GM21619 (cell line): ENCODE data around the gene SCG3.
A peak's percentile ranks its signal among the peaks of the same experiment; 100 is the strongest.

ENCODE experiments used
- ATAC-seq: cut with Tn5 transposase; IDR thresholded peaks from one replicate; pipeline ENCODE4 v1.9.1; 2021; ENCODE audit not compliant: unreplicated experiment

Gene SCG3

DNA sequence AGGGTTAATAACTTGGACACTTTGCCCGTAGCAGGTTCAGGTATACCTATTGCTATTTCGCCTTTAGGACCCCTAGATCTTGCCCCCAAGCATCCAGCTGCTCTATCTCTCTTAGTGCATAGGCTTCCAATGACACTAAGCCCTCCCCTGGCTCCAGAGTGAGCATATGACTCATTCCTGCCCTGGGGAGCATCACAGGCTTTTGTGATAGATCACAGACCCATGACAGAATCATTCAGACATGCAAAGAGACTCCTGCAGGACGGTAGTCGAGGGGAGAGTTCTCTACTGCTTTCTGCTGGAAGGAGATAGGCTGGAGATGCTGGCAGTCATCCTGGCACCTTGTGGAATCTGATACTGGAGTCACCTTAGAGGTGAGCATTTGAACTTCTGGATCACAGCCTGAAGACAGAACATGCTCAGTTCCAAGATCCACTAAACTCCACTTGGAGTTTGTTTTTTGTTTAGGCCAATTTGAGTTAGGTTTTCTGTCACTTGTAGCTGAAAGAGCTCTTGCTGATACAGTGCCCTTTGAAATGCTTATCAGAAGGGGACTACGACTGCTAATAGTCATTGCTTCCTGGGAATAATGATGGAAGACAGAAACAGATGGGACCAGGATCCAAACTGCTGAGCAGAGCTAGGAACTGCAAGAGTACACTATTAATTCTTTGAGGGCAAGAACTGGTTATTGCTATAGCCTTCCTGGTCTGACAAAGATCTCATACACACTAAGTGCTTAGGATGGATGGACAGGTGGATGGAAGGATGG is 45.2 kb downstream of the SCG3 start:
- peak; percentile 90 for ATAC-seq

- ATAC-seq: no peak
Observed at GRCh38 chr15:51727141-51727897, 46.0 kb downstream of the SCG3 start.

GRCh38 chr15:51731549-51732267 is 50.4 kb downstream of the SCG3 start:
- ATAC-seq: peak; percentile 56

DNA sequence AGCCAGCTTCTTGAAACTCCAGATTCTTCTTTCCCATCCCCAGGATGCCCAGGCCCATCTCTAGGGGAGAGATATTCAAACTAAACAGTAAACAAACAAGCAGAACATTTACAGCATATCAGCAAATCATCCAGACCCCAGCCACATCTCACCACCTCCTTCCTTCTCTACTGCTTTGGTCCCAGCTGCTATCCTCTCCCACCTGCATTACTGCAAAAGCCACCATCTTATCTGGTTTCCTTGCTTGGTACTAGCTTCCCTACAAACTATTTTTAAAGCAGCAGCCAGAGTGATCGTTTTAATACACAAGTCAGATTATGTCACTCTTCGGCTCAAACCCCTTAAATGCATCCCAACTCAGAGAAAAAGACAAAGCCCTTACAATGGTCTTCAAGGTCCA is 51.3 kb downstream of the SCG3 start:
- no peak for ATAC-seq

GRCh38 chr15:51735228-51736010 is 54.1 kb downstream of the SCG3 start:
- ATAC-seq: no peak

GRCh38 chr15:51736069-51736468 is 54.8 kb downstream of the SCG3 start:
- ATAC-seq: peak; percentile 18

GRCh38 chr15:51736751-51737521 is 55.6 kb downstream of the SCG3 start:
- peak; percentile 27 for ATAC-seq

DNA sequence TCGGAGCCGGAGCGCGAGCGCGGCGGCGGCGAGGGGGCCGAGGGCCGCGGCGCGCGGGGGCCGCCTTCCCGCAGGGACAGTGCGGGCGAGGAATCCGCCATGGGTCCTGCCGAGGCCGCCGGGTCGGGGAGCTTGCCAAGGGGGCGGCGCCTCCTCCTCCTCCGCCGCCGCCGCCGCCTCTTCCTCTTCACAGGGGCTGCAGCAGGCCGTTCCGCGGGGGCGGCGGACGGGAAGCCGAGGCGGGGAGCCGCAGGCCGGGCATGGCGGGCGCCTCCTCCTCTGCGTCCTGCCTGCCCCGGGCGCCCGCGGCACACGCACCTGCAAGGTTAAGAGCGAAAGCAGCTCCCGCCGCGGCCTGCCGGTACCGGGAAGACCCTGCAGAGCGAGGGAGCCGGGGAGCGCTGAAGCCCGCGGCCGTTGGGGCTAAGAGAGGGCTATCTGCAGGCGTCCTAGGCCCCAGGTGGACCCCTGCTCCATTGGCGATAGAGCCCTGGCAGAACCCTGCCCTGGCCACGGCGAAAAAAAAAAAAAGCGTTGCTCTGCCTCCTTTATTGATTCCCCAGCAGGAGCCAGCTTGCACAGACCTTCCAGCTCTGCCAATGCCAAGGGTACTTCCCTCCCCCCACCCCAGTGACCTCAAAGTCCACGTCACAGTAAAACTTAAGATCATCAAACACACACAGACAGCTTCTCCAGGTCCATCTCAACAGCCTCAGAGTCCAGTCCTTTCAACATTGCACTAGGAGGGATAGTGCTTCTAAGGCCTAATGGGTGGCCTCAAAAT is 56.4 kb downstream of the SCG3 start, which contains the start of gene LYSMD2:
Gene LYSMD2 (minus strand): TSS at position 134 of the 784 bp plus-strand sequence. CDS start 33 bp downstream, at position 101.
- ATAC-seq: peak; percentile 38

- no peak for ATAC-seq
Observed at GRCh38 chr15:51738553-51738952, 57.2 kb downstream of the SCG3 start.

GRCh38 chr15:51739061-51739712 is 57.9 kb downstream of the SCG3 start:
- no peak for ATAC-seq

DNA sequence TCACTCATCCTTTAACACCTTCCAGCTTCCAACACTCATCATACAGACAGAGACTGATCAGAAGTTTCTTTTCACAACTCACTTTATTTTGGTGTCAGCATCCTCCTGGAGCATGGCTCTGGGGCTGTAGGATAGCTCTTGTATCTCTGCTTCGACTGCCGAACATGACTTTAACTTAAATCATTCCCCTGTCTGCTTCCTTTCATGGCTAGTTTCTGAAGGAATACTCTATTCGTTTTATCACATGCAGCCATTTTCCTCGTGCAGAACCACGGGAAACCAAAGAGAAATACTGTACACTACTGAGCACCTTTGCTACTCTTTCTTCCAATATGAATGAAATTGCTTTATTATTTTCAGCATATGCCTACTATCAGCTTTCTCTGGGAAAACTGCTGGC is 68.0 kb downstream of the SCG3 start:
- no peak for ATAC-seq

GRCh38 chr15:51750186-51750585 is 68.9 kb downstream of the SCG3 start:
- ATAC-seq: no peak

GRCh38 chr15:51750792-51751696 is 69.7 kb downstream of the SCG3 start, which contains the start of gene TMOD2:
TMOD2 (plus strand) TSS chr15:51751597; CDS start chr15:51766442, 14,845 bp downstream.
- ATAC-seq: peak; percentile 70

GRCh38 chr15:51751697-51752683 is 70.7 kb downstream of the SCG3 start:
- peak; percentile 37 for ATAC-seq

GRCh38 chr15:51752888-51753287 is 71.6 kb downstream of the SCG3 start:
- ATAC-seq: no peak

- no peak for ATAC-seq
Observed at GRCh38 chr15:51754267-51754666, 73.0 kb downstream of the SCG3 start.
